HL-60 (cell line): Measurements from ENCODE around the gene RUNX1.

Source experiments
- DNase-seq, 2 experiments: peaks; one replicate each; pipeline ENCODE4 v3.0.0-alpha.2; 2010 to 2020; ENCODE audit warnings: low read depth in 1 of 2, low spot score in 1 of 2
- H3K27ac ChIP-seq: fragments of 250-450 bp; sonication (Bioruptor Pico); replicated peaks from 2 replicates; pipeline ENCODE4 v1.5.1; 2020; ENCODE audit warnings: mild to moderate bottlenecking, moderate library complexity
- H3K27me3 ChIP-seq: fragments of 250-450 bp; sonication (Bioruptor Pico); 2 replicates; pipeline ENCODE4 v1.5.1; 2021; ENCODE audit warnings: mild to moderate bottlenecking, moderate library complexity; ENCODE audit not compliant: insufficient read depth, poor library complexity, severe bottlenecking
- H3K4me3 ChIP-seq: replicated peaks from 2 replicates; pipeline ENCODE4 v1.5.1; 2011; ENCODE audit warnings: mild to moderate bottlenecking, control low read depth, low read length; ENCODE audit not compliant: insufficient read depth
- GABPA ChIP-seq: IDR thresholded peaks from 2 replicates; pipeline ENCODE4 v1.6.1; 2012; ENCODE audit warnings: low read depth
- POLR2AphosphoS5 ChIP-seq: IDR thresholded peaks from 2 replicates; pipeline ENCODE4 v1.6.1; 2012; ENCODE audit warnings: low read depth
- REST ChIP-seq: IDR thresholded peaks from 2 replicates; pipeline ENCODE4 v1.6.1; 2012; ENCODE audit warnings: low read depth; ENCODE audit not compliant: insufficient replicate concordance
- SPI1 ChIP-seq: IDR thresholded peaks from 2 replicates; pipeline ENCODE4 v1.6.1; 2012; ENCODE audit warnings: low read depth, mild to moderate bottlenecking, borderline replicate concordance
- TF ChIP-seq, protein P1 (sequence below): IDR thresholded peaks from one replicate; pipeline ENCODE4 v1.5.1; 2011; ENCODE audit warnings: low read length, control low read depth, inconsistent platforms; ENCODE audit not compliant: insufficient read depth

Gene RUNX1

GRCh38 chr21:35004314-35004713 is 44.8 kb downstream of the RUNX1 start:
- no peak for DNase-seq
- H3K27ac ChIP-seq: no peak overlapping the region
- H3K27me3 ChIP-seq: no peaks in the 10 kb centered on the region
- TF ChIP-seq SPI1: no peak
- no peak overlapping the region for H3K4me3 ChIP-seq

DNA sequence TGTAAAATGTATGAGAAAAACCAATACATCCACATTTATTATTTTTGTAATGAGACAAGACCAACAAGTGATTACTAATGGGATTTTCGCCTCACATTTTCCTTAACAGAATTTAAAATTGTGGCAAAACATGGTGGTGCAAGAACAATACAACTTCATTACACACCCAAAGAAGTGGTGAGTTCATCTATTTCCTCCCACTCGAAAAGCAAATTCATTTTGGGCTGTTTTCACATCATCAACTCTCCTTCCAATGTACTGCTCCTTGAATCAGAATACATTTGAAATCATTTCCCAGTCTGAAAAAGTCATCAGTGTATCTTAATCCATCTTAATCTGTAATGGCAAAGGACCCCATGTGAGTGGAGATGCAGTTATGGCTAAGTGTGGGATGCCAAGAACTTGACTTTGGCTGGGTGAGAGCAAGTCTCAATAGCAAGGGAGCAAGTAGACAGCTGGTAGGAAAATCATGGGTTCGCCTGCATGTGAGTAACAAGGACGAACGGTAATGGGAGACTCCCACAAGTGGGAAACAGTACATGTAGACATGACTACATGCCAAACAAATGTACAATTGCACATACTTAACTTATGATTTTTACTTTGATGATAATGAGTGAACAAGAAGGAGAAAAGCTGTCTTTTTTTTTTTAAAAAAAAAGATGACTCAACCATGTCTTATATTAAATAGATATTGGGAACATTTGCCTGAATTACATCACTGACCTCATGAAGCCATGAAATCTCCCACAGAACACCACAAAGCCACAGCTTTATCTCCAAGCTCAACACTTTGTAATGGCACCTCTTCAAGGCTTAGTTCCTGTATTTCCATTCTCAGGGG is 46.0 kb downstream of the RUNX1 start:
- Histone ChIP-seq H3K27me3 (no peaks in the 10 kb centered on the region), H3K4me3 (no peak overlapping the region), H3K27ac (no peak overlapping the region)
- TF ChIP-seq, protein P1, sequence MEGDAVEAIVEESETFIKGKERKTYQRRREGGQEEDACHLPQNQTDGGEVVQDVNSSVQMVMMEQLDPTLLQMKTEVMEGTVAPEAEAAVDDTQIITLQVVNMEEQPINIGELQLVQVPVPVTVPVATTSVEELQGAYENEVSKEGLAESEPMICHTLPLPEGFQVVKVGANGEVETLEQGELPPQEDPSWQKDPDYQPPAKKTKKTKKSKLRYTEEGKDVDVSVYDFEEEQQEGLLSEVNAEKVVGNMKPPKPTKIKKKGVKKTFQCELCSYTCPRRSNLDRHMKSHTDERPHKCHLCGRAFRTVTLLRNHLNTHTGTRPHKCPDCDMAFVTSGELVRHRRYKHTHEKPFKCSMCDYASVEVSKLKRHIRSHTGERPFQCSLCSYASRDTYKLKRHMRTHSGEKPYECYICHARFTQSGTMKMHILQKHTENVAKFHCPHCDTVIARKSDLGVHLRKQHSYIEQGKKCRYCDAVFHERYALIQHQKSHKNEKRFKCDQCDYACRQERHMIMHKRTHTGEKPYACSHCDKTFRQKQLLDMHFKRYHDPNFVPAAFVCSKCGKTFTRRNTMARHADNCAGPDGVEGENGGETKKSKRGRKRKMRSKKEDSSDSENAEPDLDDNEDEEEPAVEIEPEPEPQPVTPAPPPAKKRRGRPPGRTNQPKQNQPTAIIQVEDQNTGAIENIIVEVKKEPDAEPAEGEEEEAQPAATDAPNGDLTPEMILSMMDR: no peak
- TF ChIP-seq SPI1: no peak
- 0 out of 2 replicates have a peak, but pooled peaks have one; percentile 35 for TF ChIP-seq POLR2AphosphoS5
- peak in 1 of 2 experiments; percentile 35 for DNase-seq

- no peak overlapping the region for H3K27ac ChIP-seq
- peak in 1 of 2 experiments; percentile 7 for DNase-seq
- TF ChIP-seq POLR2AphosphoS5: no peak
- TF ChIP-seq, protein P1: no peak
- TF ChIP-seq GABPA: no peak
- no peak for TF ChIP-seq REST
- TF ChIP-seq SPI1: no peak
- H3K27me3 ChIP-seq: no peaks in the 10 kb centered on the region
- no peak overlapping the region for H3K4me3 ChIP-seq
Measured at GRCh38 chr21:34999397-34999941, 49.6 kb downstream of the RUNX1 start.

GRCh38 chr21:34998176-34998575 is 50.9 kb downstream of the RUNX1 start:
- Histone ChIP-seq H3K27me3 (no peaks in the 10 kb centered on the region), H3K27ac (no peak overlapping the region), H3K4me3 (no peak overlapping the region)
- no peak for DNase-seq
- TF ChIP-seq GABPA: no peak
- no peak for TF ChIP-seq POLR2AphosphoS5
- TF ChIP-seq, protein P1: no peak
- no peak for TF ChIP-seq SPI1
- no peak for TF ChIP-seq REST
